GM19397 (cell line): ENCODE results near the gene ADCY9.
"Not testable (repeated sequence)": the region's sequence is repeated elsewhere in the genome, so short reads cannot be mapped to it uniquely, and the experiment has no call there.

ENCODE experiments used
- ATAC-seq: cut with Tn5 transposase; IDR thresholded peaks from one replicate; pipeline ENCODE4 v1.9.1; 2021; ENCODE audit warnings: mild to moderate bottlenecking, moderate library complexity; ENCODE audit not compliant: unreplicated experiment

The ADCY9 gene

DNA sequence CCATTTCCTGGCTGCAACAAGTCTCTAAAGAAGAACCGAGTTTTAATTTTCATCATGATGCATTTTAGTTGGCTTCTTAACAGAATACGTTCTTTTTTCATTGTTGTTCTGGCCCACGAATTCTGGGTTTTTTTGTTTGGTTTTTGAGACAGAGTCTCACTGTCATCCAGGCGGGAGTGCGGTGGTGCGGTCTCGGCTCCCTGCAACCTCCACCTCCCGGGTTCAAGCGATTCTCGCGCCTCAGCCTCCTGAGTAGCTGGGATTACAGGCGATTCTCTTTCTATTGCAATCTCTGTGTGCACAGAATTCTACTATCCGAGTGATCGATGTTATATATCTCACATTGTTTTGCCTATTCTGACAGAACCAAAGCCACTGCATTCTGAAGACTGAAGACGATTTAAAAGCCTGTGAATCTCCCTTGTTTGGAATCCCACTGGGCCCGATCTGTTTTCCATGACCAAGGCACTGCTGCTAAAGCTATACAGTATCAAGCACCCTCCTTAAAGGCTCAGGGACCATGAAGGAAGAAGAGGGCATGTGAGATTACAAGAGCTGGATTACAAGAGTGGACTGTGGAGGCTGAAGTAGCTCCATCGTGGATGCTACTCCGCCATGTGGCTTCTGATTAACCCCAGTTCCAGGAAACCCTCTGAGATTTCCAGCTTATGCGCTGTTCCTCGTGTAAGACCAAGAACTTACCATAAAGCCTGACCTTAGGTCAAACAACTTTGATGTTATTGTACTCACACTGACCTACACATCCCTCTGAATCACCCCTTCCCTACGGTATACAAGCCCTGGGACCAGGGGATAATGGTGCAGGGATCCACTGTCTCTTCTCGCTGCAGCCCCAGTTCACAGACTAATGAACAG lies 44.3 kb downstream of the ADCY9 start:
- ATAC-seq = no peak

DNA sequence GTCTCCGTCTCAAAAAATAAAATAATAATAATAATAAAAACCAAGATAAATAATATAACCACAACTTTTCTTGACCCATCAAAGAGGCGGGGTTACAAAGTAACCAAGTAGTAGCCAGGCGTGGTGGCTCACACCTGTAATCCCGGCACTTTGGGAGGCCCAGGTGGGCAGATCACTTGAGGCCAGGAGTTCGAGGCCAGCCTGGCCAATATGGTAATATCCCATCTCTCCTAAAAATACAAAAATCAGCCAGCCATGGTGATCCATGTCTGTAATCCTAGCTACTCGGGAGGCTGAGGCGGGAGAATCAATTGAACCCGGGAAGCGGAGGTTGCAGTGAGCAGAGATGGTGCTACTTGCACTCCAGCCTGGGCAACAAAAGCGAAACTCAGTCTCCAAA lies 45.3 kb downstream of the ADCY9 start:
- no peak for ATAC-seq

DNA sequence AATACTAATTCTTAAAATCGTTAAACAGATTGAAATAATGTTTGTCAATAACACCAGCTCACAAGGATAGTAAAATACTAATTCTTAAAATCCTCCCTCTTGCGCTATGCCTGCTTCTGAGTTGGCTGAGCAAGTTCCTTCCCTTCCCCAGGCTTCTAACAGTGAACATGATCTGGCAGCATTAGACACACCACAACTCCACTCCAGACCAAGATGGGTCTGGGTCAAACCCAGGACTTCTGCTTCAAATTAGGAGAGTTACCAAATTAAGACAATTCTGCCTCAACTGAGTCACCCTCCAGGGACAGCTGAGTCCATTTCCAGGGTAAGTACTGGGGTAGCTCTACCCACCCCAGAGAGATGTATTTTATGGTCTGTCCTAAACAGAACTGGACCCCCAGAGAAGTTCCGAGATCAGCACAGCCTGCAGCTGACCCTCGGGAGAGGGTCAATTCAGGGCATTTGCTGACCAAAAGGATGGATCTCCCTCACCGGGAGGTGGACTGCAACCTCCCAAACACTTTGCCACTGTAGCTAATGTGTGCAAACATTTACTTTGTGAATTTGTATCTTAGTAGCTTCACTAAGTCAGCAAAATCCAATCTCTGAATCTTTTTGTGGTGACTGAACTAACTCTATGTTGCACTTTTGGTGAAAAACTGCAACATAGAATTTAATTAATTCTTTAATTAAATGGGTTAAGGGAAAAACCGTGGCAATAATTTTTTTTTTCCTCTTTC lies 48.8 kb downstream of the ADCY9 start:
- no peak for ATAC-seq

DNA sequence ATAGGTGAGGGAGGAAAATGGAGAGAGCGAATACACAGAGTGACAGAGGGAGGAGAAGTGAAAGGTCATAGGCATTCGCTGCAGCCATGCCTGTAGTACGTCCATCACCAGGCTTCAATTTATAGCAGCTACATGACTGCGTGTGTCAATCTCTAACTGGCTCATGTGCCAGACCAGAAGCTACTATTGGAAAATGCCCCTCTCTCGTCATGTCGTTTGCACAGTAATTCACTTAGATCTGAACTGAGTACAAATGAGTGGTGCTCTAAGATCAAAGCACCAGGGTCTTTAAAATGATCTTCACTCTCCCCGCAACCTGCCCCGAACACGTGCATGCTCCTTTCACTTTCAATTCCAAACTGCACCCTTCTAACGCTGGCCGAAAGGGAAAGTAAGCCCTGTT lies 51.3 kb downstream of the ADCY9 start:
- no peak for ATAC-seq

DNA sequence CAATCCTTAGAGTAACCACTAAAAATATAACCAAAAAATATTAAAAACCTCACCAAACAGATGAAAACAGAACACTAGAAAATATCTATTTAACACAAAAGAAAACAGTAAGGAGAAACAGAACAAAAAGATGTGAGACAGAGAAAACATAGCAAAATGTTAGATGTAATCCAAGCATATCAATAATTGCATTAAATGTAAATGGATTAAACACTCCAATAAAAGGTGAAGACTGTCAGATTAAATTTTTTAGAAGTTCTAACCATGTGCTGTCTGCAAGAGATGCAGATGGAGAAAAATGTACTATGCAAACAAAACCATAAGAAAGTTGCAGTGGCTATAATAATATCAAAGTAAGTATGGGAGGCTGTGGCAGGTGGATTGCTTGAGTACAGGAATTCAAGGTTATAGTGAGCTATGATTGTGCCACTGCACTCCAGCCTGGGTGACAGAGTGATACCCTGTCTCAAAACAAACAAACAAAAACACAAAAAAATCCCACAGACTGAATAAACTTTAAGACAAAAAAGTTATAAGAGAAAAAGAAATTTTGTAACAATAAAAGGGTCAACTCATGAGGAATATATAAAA lies 53.9 kb downstream of the ADCY9 start:
- ATAC-seq = no peak

DNA sequence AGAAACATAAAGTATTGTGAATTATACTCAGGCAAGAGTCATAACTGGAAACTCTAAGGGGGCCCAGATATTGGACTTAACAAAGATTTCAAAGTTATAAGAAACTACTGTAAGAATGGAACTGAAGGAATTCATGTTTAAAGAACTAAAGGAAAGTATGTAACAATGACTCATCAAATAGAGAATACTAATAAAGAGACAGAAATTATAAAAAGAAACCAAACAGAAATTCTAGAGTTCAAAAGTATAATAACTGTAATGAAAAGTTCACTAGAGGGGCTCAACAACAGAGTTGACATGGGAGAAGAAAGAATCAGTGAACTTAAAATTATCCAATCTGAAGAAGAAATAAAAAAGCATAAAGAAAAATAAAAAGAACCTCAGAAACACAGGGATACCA lies 55.4 kb downstream of the ADCY9 start:
- no peak for ATAC-seq

DNA sequence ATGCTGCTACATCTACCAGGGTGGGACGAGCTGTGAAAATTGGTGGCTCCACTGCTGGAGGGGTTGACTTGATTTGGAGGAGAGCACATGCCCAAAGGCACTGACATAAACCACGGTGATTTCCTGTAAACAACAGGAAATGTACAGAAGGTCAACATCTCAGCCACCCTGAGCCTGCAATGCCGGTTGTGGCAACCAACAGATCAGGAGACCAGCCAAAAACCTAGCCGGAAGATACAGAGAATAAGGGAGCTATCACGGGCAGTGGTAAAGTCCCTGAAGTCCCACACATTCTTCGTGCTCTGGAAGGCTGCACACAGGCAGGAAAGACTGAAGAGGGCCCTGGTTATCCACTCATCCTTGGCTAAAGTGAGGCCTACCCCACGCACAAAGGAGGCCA lies 56.2 kb downstream of the ADCY9 start:
- no peak for ATAC-seq

DNA sequence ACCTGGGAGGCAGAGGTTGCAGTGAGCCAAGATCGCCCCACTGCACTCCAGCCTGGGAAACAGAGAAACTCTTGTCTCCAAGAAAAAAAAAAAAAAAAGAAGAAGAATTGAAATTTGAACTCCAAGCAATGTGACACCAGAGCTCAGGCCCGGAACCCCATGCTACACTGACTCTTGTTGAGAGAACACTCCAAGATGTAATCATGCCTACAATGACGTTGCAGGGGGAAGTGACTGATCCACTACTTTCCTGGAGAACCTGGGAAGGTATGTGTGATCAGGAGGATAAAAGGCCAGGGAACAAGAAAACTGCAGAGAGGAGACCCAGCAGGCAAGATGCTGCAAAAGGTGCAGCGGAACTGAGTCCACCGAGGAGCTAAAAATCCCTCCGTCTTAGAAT lies 57.9 kb downstream of the ADCY9 start:
- ATAC-seq = no peak

DNA sequence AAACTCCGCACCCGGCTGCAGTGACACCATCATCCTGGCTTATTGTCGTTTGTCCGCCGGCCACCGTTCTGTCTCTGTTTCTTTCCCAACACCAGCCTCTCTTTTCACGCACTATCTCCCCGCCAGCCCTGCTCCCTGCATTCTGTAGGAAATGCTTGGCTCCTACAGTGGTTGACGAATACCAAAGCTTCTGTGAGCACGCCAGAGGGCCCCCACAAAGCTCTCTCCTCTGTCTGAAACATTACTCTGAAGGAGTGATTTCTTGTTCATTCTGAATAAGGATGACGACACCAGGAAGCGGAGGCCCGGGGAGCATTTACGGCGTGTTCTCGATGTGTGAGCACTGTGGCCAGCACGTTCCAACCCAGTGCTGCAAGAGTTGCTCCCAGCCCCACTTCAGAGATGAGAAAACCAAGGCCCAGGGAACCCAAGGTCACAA lies 58.8 kb downstream of the ADCY9 start:
- no peak for ATAC-seq

DNA sequence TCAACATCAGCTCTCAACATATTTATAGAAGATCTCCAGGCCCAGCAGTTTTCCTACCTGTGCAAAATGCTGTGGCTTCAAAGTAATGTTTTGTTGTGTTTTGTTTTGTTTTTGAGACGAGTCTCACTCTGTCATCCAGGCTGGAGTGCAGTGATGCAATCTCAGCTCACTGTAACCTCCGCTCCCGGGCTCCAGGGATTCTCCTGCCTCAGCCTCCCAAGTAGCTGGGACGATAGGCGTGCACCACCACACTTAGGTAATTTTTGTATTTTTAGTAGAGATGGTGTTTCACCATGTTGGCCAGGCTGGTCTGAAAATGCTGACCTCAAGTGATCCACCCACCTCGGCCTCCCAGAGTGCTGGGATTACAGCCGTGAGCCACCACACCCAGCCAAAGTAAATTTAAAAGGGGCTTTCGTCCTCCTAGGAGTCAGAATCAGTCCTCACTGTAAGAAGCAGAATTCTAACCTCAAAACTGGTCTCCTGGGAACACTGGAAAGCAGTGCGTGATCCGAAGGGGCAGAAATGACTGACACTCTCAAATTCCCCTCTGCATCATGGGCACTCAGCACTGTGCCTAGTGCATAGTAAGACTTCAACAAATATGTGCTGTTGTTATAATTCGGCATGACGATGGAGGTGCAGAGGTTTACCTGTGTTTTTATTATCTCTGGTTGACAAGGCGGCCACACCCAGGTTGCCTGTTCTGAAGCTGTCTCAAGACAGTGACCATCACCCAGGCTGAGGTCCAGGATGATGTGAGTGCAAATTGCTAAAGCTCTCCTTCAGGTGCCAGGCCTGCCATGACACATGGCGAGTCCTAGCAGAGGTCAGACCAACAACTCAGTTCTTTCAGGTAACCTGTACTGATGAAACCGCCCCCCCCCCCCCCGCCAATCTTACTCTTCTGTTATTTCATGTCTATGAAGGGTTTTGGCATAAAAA lies 59.8 kb downstream of the ADCY9 start:
- ATAC-seq = no peak

DNA sequence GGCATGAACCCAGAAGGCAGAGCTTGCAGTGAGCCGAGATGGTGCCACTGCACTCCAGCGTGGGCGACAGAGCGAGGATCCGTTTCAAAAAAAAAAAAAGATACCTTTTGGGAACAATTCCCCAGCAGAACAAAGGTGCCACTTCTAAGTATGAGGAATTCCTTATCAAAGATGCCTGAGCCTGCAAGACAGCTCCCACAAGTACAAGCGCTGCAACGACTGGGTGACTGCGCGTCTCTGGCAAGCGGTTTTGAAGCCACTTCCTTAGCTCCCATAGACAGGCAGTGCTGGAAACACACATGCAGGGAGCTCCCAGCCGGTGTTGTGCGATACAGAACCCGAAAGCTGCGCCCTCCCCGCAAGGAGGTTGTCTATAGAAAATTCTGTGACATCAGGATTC lies 60.5 kb downstream of the ADCY9 start:
- no peak for ATAC-seq

DNA sequence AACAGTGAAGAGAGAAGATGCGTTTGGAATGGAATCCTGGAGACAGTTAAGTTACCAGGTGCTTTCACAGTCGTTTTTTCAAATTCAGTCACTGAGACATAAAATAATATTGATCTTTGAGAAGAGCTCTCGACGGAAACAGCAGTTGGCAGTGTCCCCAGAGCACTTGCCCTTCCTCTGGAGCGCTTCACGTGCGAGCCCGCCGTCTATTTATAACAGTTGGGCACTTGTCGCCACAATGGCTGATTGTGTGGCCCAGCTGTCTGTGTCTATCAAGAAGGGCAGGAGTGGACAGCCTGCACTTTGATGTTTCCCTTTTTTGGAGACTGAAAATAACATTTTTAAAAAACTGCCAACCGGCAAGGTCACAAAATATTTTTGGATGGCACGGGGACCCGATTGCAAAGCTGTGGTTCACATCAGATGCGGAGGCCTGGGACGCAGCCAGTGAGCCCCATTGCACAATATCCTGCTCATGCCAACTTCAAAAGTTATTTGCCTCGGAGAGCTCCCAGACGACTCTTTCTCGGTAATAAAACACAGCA lies 62.9 kb downstream of the ADCY9 start:
- no peak for ATAC-seq

DNA sequence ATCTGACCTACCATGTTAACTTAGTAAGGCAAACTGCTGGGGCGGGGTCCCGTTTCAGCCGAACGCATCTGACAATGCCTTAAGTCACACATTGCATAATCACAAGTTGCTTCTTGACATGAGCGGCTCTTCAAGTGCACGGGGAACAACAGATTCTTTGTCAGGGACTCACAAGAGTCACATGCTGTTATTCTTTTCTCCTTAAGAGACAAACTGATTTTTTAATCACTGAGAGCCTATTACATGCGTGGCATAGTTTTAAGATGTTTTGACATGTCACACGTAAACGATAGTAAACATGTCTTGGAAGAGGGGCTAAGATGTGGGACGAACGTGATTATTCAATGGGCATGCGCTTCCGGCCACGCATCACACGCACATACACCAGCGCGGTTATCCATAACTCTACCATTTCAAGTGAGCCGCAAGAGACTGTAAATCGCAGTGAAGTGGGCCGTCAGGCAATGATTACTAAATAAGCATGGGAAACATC lies 63.4 kb downstream of the ADCY9 start:
- no peak for ATAC-seq

DNA sequence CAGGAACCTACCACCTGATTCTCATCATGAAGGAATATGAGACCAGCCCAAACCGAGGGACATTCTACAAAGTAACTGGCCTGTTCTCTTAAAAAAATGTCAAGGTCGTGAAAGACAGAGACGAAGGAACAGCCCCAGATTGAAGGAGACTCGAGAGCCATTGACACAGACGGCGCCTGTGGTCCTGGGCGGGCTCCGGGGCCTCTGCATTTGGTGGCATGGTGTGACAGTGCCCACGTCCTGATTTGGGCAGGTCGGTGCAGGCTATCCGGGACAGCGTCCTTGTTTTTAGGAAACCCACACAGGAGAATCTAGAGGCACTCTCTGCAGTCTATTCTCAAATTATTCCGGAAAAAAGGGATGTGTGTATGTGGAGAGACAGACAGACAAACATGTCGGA lies 64.1 kb downstream of the ADCY9 start:
- ATAC-seq = no peak

DNA sequence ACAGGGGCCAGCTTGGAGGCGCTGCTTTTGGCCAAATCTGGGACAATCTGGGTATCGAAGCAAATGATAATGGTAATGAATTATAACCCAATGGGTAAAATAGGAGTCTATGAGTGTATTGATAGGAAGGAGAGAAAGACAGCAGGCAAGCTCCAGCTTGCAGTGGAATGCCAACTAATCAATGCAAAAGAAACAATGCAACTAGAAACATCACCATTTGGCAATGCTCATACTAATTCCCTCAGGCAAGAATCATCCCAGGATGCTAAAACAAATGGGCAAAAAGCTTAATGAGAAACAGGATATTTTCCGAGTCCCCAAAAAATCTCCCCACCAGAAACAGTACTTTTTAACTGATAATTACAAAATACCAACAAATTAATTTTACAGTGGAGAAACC lies 64.7 kb downstream of the ADCY9 start:
- ATAC-seq = no peak

DNA sequence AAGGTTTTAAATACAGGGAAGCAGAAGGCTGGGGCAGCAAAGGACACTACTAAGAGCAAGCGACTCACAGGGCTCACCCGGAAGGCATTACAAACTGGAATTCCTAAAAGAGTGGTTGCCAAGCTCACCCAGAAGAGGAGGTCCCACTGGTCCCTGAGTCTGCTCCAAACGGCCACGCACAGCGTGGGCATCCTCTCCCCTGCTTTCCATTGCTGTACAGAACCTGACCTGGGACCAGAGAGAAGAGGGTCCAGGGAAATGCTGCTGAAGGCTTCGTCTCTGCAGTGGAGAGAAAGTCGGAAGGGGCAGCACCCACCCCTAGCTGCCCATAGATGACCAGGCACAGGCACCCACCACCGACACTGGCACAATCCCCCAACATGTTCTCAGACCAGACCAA lies 67.2 kb downstream of the ADCY9 start:
- ATAC-seq = no peak

DNA sequence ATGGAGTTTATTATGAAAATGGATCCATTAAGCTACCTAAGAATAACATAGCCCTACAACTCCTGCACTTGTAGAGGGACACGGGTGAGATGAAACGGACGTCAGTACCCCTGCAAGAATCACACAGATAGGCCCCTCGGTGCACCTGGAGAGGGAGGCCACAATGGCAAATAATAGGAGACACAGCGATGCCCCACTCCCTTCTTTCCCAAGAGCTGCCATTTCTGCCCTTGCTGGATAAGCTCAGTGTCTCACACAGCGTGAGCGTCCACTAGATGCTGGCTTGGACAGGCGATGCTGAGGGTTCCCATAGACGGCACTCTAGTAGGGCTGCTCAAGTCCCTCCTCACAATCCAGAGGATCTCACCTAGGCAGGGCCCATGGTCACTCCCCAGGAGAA lies 67.8 kb downstream of the ADCY9 start:
- no peak for ATAC-seq

DNA sequence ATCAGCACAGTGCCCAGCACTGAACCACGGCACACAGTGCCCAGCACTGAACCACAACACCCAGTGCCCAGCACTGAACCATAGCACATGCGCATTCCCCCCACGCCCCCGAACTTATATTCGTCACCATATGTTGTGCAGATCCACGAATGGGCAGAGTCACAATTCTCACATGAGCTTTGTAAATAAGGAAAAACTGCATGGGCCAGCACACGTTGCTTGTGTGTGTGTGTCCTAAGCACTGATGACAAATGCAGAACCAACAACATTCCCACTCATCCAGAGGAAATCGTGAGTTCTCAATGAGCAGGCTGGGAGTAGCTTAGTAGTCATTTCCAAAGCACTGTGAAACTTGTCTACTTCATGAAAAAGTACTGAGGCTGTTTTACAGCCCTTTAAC lies 70.0 kb downstream of the ADCY9 start:
- no peak for ATAC-seq

DNA sequence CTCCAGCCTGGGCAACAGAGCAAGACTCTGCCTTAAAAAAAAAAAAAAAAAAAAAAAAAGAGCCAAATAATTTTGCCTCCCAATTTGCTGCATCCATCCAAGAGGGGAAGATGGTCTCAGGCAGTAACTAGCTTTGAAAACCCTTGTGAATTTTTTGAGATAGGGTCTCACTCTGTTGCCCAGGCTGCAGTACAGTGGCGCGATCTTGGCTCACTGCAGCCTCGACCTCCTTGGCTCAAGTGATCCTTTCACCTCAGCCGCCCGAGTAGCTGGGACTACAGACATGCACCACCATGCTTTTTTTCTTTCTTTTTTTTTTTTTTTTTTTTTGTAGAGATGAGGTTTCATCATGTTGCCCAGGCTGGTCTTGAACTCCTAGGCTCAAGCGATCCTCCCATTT lies 70.7 kb downstream of the ADCY9 start:
- ATAC-seq = not testable (repeated sequence)

DNA sequence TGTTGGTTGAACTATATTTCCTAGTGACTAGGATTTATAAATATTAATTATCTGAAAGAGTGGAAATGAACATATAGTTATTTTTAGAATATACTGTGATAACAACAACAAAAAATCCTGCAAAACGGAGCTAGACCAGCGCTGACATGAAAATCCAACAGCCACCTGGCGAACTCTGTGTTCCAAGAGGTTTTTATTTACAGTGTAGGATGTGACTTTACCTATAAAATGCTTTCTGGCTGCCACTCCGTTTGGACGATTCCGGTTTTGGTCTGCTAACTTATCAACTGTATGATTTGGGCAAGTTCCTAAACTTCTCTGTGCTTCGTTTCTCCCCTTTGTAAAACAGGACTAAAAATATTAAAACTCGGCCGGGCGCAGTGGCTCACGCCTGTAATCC lies 73.7 kb downstream of the ADCY9 start:
- no peak for ATAC-seq
